ENCODE data around the gene C2orf42.

- TF ChIP-seq RCOR1 (conservative IDR thresholded peaks at IDR 0.05; ENCODE audit: low read depth, low read length) (no peak), POLR2AphosphoS5 (IDR thresholded peaks at IDR 0.05; ENCODE audit: low read length) (no peak), SIN3A (IDR thresholded peaks at IDR 0.05; ENCODE audit: low read depth, low read length) (no peak), CTCF (IDR thresholded peaks at IDR 0.05 in 2 of 3, conservative IDR thresholded peaks at IDR 0.05 in 1 of 3; ENCODE audit: control insufficient read depth in 2 of 3, extremely low read depth in 1 of 3, insufficient read depth in 1 of 3, low read depth in 3 of 3, low read length in 3 of 3) (no peak), PKNOX1 (IDR thresholded peaks at IDR 0.05) (no peak), BMI1 (IDR thresholded peaks at IDR 0.05; ENCODE audit: borderline replicate concordance) (no peak), POLR2A (IDR thresholded peaks at IDR 0.05; ENCODE audit: low read depth, low read length) (no peak), HDAC6 (IDR thresholded peaks at IDR 0.05; ENCODE audit: unreplicated experiment) (no peak), TCF12 (IDR thresholded peaks at IDR 0.05; ENCODE audit: low read depth, low read length) (no peak), REST (IDR thresholded peaks at IDR 0.05; ENCODE audit: low read depth, low read length) (no peak), RFX5 (IDR thresholded peaks at IDR 0.05; ENCODE audit: low read depth, low read length) (no peak), TAF1 (IDR thresholded peaks at IDR 0.05; ENCODE audit: borderline replicate concordance, low read depth, low read length) (no peak), NFIC (IDR thresholded peaks at IDR 0.05; ENCODE audit: low read depth, low read length) (no peak), KDM1A (IDR thresholded peaks at IDR 0.05; ENCODE audit: borderline replicate concordance) (no peak)
Measured at GRCh38 chr2:70233926-70234325, 43.1 kb upstream of the C2orf42 start.
